ENCODE measurements around the gene PZP. TPM values are rescaled to one million over a fixed set of nuclear protein-coding genes. Genes with fewer than 3 reads are reported as not detected.

The PZP gene
- total and polyA plus RNA-seq, 2 donors (not counting 1 experiment from before 2014, with no cell fraction given) = not detected

DNA sequence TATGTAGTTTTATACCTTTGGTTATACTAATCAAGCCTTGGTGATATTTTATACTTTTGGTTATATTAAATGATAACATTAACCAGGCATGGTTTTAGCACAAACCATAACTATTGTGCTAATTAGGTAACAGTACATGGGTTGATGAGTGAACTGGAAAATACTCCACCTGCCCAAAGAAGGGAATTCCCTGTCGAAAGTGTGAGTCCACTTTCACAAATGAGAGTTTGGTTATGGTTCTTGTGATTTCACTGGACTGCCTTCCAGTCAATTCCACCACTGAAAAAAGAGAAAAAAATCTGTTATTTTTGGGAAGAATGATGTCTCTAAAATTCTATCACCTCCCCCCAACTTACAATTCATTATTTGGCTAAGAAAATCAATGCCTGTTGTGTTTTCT is 102.1 kb downstream of the PZP start:
- no peaks in the 10 kb centered on the region for H3K9me3 ChIP-seq (ENCODE audit: control extremely low read depth in 1 of 3, control insufficient read depth in 2 of 3, insufficient read depth in 1 of 3, low read length in 2 of 3)
- intact Hi-C loops (cut with micrococcal nuclease) = no loop called here
- no peaks in the 10 kb centered on the region for H3K4me1 ChIP-seq (ENCODE audit: control insufficient read depth in 2 of 2, insufficient read depth in 2 of 2, low read length in 2 of 2)
- peaks cover 3% of the 10 kb centered on the region for H3K27me3 Mint-ChIP-seq
- CTCF ChIA-PET = no interaction called here
- H3K27me3 ChIP-seq (replicated peaks in 1 of 4; ENCODE audit: control extremely low read depth in 1 of 4, control insufficient read depth in 3 of 4, insufficient read depth in 4 of 4, low read length in 3 of 4) = no peaks in the 10 kb centered on the region
- H3K4me3 Mint-ChIP-seq = no peak overlapping the region
- H3K4me2 ChIP-seq (replicated peaks; ENCODE audit: low read depth, low read length, poor library complexity, severe bottlenecking) = no peak overlapping the region
- no peak overlapping the region for H3K4me3 ChIP-seq (ENCODE audit: control extremely low read depth in 1 of 5, extremely low read depth in 1 of 5, insufficient read depth in 1 of 5, low read depth in 2 of 5, low read length in 4 of 5)
- H3K79me2 ChIP-seq (ENCODE audit: control insufficient read depth, insufficient read depth, low read length) = no peaks in the 10 kb centered on the region
- no peaks in the 10 kb centered on the region for H3K9me3 Mint-ChIP-seq (ENCODE audit: insufficient read depth)
- no peak overlapping the region for H3K27ac ChIP-seq (ENCODE audit: low read length in 2 of 2)
- ATAC-seq (ENCODE audit: low read depth) (no peak), DNase-seq (no peak)
- H3K9ac ChIP-seq (ENCODE audit: low read length) = no peak overlapping the region
- no peaks in the 10 kb centered on the region for H4K20me1 ChIP-seq (ENCODE audit: control insufficient read depth, insufficient read depth, low read length, poor library complexity, severe bottlenecking)
- no CpG with 5 or more reads among the region's 1 CpG for WGBS (ENCODE audit: insufficient coverage)
- TF ChIP-seq, protein P1, sequence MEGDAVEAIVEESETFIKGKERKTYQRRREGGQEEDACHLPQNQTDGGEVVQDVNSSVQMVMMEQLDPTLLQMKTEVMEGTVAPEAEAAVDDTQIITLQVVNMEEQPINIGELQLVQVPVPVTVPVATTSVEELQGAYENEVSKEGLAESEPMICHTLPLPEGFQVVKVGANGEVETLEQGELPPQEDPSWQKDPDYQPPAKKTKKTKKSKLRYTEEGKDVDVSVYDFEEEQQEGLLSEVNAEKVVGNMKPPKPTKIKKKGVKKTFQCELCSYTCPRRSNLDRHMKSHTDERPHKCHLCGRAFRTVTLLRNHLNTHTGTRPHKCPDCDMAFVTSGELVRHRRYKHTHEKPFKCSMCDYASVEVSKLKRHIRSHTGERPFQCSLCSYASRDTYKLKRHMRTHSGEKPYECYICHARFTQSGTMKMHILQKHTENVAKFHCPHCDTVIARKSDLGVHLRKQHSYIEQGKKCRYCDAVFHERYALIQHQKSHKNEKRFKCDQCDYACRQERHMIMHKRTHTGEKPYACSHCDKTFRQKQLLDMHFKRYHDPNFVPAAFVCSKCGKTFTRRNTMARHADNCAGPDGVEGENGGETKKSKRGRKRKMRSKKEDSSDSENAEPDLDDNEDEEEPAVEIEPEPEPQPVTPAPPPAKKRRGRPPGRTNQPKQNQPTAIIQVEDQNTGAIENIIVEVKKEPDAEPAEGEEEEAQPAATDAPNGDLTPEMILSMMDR (IDR thresholded peaks at IDR 0.05) = no peak
- TF ChIP-seq EZH2 (IDR thresholded peaks at IDR 0.05; ENCODE audit: borderline replicate concordance, insufficient read depth, low read depth, low read length, poor library complexity, severe bottlenecking) = no peak
- H2AFZ ChIP-seq (ENCODE audit: insufficient read depth, low read depth, low read length, poor library complexity, severe bottlenecking) = no peak overlapping the region
- H3K36me3 ChIP-seq (replicated peaks in 1 of 2; ENCODE audit: control extremely low read depth in 1 of 2, control insufficient read depth in 1 of 2, extremely low read depth in 1 of 2, insufficient read depth in 2 of 2, low read length in 1 of 2) = no peaks in the 10 kb centered on the region
- POLR2A ChIA-PET = no interaction called here
- H3K27ac Mint-ChIP-seq = no peak overlapping the region
- no peaks in the 10 kb centered on the region for H3K4me1 Mint-ChIP-seq

DNA sequence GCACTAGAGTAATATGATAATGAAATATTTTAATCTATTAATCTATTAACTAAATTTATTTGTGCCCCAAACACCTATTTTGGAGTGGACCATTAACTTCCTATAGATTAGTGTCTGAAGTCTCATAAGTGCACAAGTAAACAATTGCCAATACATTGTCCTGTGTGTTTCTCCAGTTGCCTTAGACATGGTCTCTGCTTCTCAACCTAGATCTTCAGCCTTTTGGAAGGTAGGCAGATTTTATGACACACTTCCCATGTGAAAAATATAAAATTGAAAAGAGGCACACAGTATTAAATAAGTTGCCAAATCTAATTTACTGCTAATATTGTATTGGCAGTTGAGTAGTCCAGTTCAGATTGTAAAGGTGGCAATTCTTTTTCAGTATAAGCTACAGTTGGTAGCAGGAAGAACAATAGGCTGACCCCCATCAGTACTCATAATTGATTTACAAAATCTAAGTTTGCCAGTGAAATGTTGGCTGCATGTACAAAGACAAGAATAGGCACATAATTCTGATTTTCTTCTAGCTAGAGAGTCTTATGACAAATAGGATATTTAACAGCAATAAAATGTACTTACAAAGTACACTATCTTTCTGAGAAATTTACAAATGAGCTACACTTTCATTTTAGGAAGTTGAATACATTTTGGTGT is 103.3 kb downstream of the PZP start:
- intact Hi-C loops (cut with micrococcal nuclease) = no loop called here
- ChIA-PET POLR2A (no interaction called here), CTCF (no interaction called here)
- no peaks in the 10 kb centered on the region for H3K4me1 ChIP-seq (ENCODE audit: control insufficient read depth in 2 of 2, insufficient read depth in 2 of 2, low read length in 2 of 2)
- no peaks in the 10 kb centered on the region for H3K9me3 ChIP-seq (ENCODE audit: control extremely low read depth in 1 of 3, control insufficient read depth in 2 of 3, insufficient read depth in 1 of 3, low read length in 2 of 3)
- no peak overlapping the region for H3K4me3 ChIP-seq (ENCODE audit: control extremely low read depth in 1 of 5, extremely low read depth in 1 of 5, insufficient read depth in 1 of 5, low read depth in 2 of 5, low read length in 4 of 5)
- TF ChIP-seq, protein P1 (IDR thresholded peaks at IDR 0.05) = no peak
- TF ChIP-seq EZH2 (IDR thresholded peaks at IDR 0.05; ENCODE audit: borderline replicate concordance, insufficient read depth, low read depth, low read length, poor library complexity, severe bottlenecking) = no peak
- H3K27me3 ChIP-seq (replicated peaks in 1 of 4; ENCODE audit: control extremely low read depth in 1 of 4, control insufficient read depth in 3 of 4, insufficient read depth in 4 of 4, low read length in 3 of 4) = no peaks in the 10 kb centered on the region
- ATAC-seq (ENCODE audit: low read depth) = no peak
- Mint-ChIP-seq H3K4me1 (no peaks in the 10 kb centered on the region), H3K27ac (no peak overlapping the region), H3K27me3 (peaks cover 3% of the 10 kb centered on the region), H3K4me3 (no peak overlapping the region), H3K9me3 (ENCODE audit: insufficient read depth) (no peaks in the 10 kb centered on the region)
- H3K36me3 ChIP-seq (replicated peaks in 1 of 2; ENCODE audit: control extremely low read depth in 1 of 2, control insufficient read depth in 1 of 2, extremely low read depth in 1 of 2, insufficient read depth in 2 of 2, low read length in 1 of 2) = no peaks in the 10 kb centered on the region
- H3K4me2 ChIP-seq (replicated peaks; ENCODE audit: low read depth, low read length, poor library complexity, severe bottlenecking) = no peak overlapping the region
- no peaks in the 10 kb centered on the region for H3K79me2 ChIP-seq (ENCODE audit: control insufficient read depth, insufficient read depth, low read length)
- no peak overlapping the region for H3K27ac ChIP-seq (ENCODE audit: low read length in 2 of 2)
- no peak overlapping the region for H3K9ac ChIP-seq (ENCODE audit: low read length)
- H2AFZ ChIP-seq (ENCODE audit: insufficient read depth, low read depth, low read length, poor library complexity, severe bottlenecking) = no peak overlapping the region
- no peaks in the 10 kb centered on the region for H4K20me1 ChIP-seq (ENCODE audit: control insufficient read depth, insufficient read depth, low read length, poor library complexity, severe bottlenecking)
- no peak for DNase-seq

All from B cell (primary cell).